Fibroblast of skin of abdomen (primary cell): ENCODE measurements around the gene TM9SF4. TPM values are rescaled to one million over a fixed set of nuclear protein-coding genes. Genes with fewer than 3 reads are reported as not detected.

ENCODE experiments used
- DNase-seq: peaks from one replicate; pipeline ENCODE4 v3.0.0-alpha.2; 2013
- polyA plus RNA-seq, 2 experiments: library from polyadenylated mRNA; unstranded; fragments of 120-200 nt; gene quantifications; one replicate each; pipeline ENCODE4 v1.2.1, GENCODE V29; 2013; ENCODE audit not compliant: insufficient read length in 2 of 2

The TM9SF4 gene
- 57.4 TPM for polyA plus RNA-seq (2013, experiment 1 of 2; ENCODE audit: insufficient read length)
- 55.8 TPM for polyA plus RNA-seq (2013, experiment 2 of 2; ENCODE audit: insufficient read length)

GRCh38 chr20:32109392-32110172 lies at the start of gene TM9SF4:
TSS of gene TM9SF4 (plus strand) at chr20:32109714. CDS start at chr20:32109741, 27 bp downstream.
- DNase-seq: peak; percentile 96

- DNase-seq: no peak
Observed at GRCh38 chr20:32062776-32063170, 46.7 kb upstream of the TM9SF4 start.

- no peak for DNase-seq
Observed at GRCh38 chr20:32063695-32064094, 45.8 kb upstream of the TM9SF4 start.

GRCh38 chr20:32064667-32065066 lies 44.8 kb upstream of the TM9SF4 start:
- no peak for DNase-seq

GRCh38 chr20:32067234-32067821 lies 42.2 kb upstream of the TM9SF4 start:
- DNase-seq: peak; percentile 99

GRCh38 chr20:32068174-32068573 lies 41.3 kb upstream of the TM9SF4 start:
- DNase-seq: no peak

GRCh38 chr20:32069711-32070110 lies 39.8 kb upstream of the TM9SF4 start:
- no peak for DNase-seq

GRCh38 chr20:32070282-32070681 lies 39.2 kb upstream of the TM9SF4 start:
- DNase-seq: no peak

- no peak for DNase-seq
Observed at GRCh38 chr20:32070690-32071213, 38.8 kb upstream of the TM9SF4 start.

- no peak for DNase-seq
Observed at GRCh38 chr20:32071395-32072167, 37.9 kb upstream of the TM9SF4 start.

- peak; percentile 7 for DNase-seq
Observed at GRCh38 chr20:32072168-32072750, 37.3 kb upstream of the TM9SF4 start.

GRCh38 chr20:32075534-32075933 lies 34.0 kb upstream of the TM9SF4 start:
- no peak for DNase-seq

- no peak for DNase-seq
Observed at GRCh38 chr20:32077190-32077589, 32.3 kb upstream of the TM9SF4 start.

- DNase-seq: no peak
Observed at GRCh38 chr20:32078322-32078721, 31.2 kb upstream of the TM9SF4 start.

GRCh38 chr20:32078791-32079190 lies 30.7 kb upstream of the TM9SF4 start:
- no peak for DNase-seq

GRCh38 chr20:32079655-32080109 lies 29.8 kb upstream of the TM9SF4 start:
- no peak for DNase-seq

- DNase-seq: no peak
Observed at GRCh38 chr20:32080783-32081182, 28.7 kb upstream of the TM9SF4 start.

GRCh38 chr20:32083469-32083868 lies 26.0 kb upstream of the TM9SF4 start:
- DNase-seq: no peak

GRCh38 chr20:32087070-32087469 lies 22.4 kb upstream of the TM9SF4 start:
- DNase-seq: no peak

- DNase-seq: no peak
Observed at GRCh38 chr20:32088759-32089158, 20.8 kb upstream of the TM9SF4 start.

- DNase-seq: no peak
Observed at GRCh38 chr20:32089637-32090362, 19.7 kb upstream of the TM9SF4 start.

- peak; percentile 79 for DNase-seq
Observed at GRCh38 chr20:32091888-32092346, 17.6 kb upstream of the TM9SF4 start.
